Right lung (tissue), 10 donors: ENCODE results near the gene SMIM17. TPM values are rescaled to one million over a fixed set of nuclear protein-coding genes. Genes with fewer than 3 reads are reported as not detected.

Source experiments
- DNase-seq, 2 donors: peaks; one replicate each; pipeline ENCODE4 v3.0.0-alpha.2; 2013
- long read RNA-seq, 8 donors: transcript quantifications; one replicate each; lab custom pipeline, GENCODE V29; 2026
- polyA plus RNA-seq, 5 donors: library from polyadenylated mRNA; unstranded; fragments of 120-200 nt; gene quantifications; one replicate each; pipeline versions ENCODE4 v1.2.1 to v1.2.3, GENCODE V29; 2013; ENCODE audit warnings: inconsistent platforms in 1 of 5, low replicate concordance in 1 of 5; ENCODE audit not compliant: insufficient read length in 5 of 5, insufficient read depth in 1 of 5

SMIM17 gene
- 1 to 10 TPM; 1.8 to 4.8 (median 3.1) TPM for polyA plus RNA-seq
- long read RNA-seq, donor 1, partial matches to known transcripts, result 7 of 7 reads
- long read RNA-seq, donor 1, other reads (novel, unspliced or antisense), result 0 of 7 reads
- long read RNA-seq, donor 2, result 0 reads
- long read RNA-seq, donor 3, result 0 reads
- long read RNA-seq, donor 4, result 0 reads
- long read RNA-seq, donor 5, result 0 reads
- long read RNA-seq, donor 6, result 0 reads
- long read RNA-seq, donor 7, result 0 reads
- long read RNA-seq, donor 8, result 0 reads

- DNase-seq, result no peak
Measured at GRCh38 chr19:56642711-56643459, at the start of gene SMIM17. TSS of gene SMIM17 (plus strand) at chr19:56643159. CDS start at chr19:56645668, 2,509 bp downstream.

DNA sequence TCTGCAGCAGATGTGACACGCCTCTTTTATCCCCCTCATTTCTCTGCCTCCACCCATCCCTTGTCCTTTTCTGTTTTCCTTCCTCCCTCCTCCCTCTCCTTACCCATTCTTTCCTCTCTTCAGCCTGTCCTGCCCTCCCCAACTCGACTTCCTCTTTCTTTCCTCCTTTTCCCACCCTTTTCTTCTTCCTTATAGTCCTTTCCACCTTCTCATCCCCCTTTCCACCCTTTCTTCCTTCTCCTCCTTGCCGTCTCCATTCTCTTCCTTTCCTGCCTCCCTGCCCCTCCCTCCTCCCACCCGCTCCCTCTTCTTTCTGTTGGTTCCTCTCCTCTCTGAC lies 48.5 kb upstream of the SMIM17 start:
- no peak for DNase-seq

DNA sequence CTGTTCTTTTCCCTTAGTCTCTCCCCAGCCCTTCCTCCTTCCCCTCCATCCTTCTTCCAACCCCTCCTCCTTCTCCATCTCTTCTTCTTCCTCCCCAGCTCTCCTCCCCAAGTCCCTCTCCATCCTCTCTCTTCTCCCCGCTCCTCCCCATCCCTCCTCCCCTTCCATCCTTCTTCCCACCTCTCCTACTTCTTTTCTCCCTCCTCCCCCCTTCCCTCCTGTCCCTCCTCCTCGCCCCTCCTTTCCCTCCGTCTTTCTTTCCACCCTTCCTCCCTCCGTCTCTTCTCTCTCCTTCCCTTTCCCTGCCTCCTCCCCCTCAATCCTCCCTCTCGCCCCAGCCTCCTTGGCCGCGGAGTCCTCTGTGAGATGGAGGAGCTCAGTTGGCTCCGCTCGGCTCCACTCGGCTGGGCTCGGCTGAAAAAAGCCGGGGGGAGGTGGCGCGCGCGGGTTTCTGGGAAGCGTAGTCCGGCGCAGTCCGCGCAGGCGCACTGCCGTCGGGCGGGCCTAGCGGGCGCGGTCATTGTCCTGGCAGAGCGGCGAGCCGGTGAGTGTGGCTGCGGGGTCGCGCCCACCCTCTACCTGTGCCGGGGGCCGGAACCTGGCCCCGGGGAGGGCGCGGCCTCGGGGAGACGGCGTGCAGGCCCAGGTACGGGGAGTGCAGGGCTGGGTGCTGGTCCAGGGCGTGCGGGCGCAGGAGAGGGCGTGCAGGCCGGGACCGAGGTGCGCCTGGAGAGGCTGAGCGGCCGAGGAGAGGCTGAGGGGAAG lies 48.0 kb upstream of the SMIM17 start, which contains the start of gene ZNF71:
ZNF71 (plus strand) TSS at position 520 of the 765 bp plus-strand sequence. CDS start 6,257 bp downstream, outside the sequence.
- DNase-seq, result peak; percentile 83 to 88

DNA sequence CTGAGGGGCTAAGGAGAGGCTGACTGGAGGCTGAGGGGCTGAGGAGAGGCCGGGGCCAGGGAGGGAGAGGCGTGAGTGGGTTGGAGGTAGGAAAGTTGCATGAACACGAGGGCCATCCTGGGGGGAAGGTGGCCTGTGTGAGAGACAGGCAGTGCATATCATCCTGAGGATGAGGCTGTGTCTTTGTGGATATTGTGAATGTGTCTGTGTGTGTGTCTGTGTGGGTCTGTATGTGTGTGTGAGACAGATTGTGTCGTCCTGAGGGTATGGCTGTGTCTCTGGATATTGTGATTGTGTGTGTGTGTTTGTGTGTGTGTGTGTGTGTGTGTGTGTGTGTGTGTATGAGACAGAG lies 47.4 kb upstream of the SMIM17 start:
- no peak for DNase-seq

DNA sequence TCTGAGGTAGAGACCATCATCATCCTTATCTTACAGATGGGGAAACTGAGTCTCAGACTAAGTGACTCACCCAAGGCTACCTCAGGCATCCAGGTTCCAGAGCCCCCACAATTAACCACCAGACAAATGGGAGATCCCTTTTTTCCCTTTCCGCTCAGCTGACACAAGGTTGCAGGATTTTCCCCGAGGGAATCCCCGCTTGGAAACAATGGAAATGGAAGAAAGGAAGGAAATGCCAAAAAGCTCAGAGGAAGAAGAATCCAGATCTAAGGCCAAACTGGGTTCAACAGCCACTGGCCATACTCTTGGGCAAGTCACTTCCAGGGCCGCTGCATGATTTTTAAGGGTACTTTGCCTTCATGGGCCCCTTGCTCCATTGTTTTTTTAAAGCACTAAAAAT lies 46.3 kb upstream of the SMIM17 start:
- no peak for DNase-seq

- no peak for DNase-seq
Measured at GRCh38 chr19:56597696-56598095, 45.3 kb upstream of the SMIM17 start.

DNA sequence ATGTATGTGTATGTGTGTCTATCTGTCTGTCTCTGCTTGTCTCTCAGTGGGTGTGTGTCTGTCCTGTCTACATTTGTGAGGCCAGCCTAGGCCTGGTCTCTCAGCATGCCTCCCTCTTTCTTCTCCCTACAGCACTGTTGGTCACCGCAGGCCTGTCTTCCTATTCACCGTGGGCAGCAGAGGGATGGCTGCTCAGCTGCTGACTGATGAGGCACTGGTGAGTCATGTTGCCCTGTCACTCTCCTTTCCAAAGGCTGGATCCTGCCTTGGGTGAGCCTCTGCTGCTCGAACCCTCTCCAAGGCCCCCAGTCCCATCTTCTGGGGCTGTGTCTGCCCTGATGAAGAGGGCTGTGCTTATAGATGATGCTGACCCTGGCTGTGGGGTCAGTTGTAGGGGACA lies 41.6 kb upstream of the SMIM17 start:
- no peak for DNase-seq

DNA sequence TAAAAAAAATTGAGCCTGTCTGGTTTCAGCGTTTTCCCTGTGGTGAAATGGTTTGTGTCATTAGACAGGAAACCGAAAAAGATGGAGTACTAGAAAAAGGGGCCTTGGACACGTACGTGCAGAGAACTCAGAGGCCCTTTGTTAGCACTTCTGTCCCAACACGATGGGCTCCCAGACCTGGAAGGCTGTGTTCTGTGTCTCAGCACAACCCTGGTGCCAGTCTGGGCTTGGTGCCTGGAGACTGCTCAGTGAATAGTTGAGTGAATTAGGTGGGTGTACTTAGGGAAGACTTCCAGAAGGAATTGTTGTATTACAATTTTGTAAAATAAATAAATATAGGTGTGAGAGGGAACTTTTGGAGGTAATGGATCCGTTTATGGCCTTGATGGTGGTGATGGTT lies 39.1 kb upstream of the SMIM17 start:
- DNase-seq, result no peak

- no peak for DNase-seq
Measured at GRCh38 chr19:56608274-56608964, 34.5 kb upstream of the SMIM17 start.

DNA sequence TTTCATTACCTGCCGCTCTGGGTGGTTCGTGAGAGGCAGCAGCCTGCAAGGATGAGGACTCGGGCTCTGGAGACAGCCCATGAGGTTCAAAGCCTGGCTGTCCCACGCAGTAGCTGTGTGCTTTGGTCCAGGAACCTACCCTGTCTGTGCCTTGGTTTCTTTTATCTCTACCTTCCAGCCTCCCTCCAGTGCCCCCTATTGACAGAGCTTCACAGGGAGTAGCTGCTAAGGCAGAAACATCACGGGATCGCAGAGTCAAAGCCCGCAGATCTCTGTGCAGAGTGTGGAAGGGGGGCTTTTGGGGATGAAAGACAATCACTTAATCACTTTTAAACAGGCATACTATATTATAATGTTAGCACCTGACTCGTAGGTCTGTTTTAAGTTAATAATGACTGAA lies 31.7 kb upstream of the SMIM17 start:
- DNase-seq, result no peak

DNA sequence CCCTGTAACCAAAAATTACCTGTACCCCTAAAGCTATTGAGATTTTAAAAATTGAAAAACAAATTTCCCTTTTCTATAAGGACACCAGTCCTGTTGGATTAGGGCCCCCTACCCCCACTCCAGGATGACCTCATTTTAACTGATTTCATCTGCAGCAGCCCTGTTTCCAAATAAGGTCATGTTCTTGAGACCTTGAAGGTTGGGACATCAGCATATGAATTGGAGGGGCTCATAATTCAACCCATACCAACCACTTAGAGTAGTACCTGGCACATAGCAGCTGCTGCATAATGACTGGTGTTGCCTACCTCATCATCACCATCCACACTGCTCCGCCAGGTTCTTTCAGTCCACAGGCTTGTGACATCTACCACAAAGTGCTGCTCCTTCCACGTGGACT lies 30.2 kb upstream of the SMIM17 start:
- no peak for DNase-seq

- DNase-seq, result no peak
Measured at GRCh38 chr19:56613639-56614038, 29.3 kb upstream of the SMIM17 start.

DNA sequence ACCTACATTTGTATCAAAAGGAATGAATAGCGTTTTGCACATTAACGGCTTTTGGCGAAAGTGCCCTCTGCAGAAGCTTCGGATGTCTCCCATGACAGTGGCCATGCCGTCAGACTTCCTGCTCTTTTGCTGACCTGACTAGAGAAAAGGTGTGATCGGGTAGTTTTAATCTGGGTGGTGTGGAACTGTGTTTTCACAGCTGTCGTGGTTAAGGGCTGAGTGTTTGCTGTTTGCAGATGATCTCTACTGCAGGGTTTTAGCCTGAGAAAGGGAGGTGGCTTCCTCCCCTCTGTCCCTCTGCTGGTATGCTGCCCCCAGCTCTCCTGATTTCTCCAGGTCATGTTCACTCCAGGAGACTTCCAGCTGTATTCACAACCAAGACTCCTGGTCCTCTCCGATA lies 25.4 kb upstream of the SMIM17 start:
- no peak for DNase-seq

DNA sequence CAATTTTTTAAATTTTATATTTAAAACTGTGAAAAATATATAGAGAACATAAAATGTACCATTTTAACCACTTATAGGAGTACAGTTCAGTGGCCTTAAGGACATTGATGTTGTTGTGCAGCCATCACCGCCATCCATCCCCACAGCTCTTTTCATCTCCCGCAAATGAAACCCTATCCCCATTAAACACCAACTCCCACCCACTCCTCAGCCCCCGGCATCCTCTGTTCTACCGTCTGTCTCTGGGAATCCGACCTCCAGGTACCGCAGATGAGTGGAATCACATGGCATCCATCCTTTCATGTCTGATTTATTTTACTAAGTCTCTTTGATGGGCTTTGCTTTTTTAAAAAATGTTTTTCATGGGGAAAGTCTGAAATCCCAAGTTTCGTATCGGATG lies 23.8 kb upstream of the SMIM17 start:
- no peak for DNase-seq

DNA sequence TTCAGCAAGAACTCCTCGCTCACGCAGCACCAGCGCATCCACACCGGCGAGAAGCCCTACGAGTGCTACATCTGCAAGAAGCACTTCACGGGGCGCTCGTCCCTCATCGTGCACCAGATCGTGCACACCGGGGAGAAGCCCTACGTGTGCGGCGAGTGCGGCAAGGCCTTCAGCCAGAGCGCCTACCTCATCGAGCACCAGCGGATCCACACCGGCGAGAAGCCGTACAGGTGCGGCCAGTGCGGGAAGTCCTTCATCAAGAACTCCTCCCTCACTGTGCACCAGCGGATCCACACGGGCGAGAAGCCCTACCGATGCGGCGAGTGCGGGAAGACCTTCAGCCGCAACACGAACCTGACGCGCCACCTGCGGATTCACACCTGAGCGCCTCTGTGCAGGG lies 20.6 kb upstream of the SMIM17 start:
- DNase-seq, result no peak

GRCh38 chr19:56623006-56623405 lies 20.0 kb upstream of the SMIM17 start:
- DNase-seq, result no peak

GRCh38 chr19:56625708-56626107 lies 17.3 kb upstream of the SMIM17 start:
- DNase-seq, result no peak

DNA sequence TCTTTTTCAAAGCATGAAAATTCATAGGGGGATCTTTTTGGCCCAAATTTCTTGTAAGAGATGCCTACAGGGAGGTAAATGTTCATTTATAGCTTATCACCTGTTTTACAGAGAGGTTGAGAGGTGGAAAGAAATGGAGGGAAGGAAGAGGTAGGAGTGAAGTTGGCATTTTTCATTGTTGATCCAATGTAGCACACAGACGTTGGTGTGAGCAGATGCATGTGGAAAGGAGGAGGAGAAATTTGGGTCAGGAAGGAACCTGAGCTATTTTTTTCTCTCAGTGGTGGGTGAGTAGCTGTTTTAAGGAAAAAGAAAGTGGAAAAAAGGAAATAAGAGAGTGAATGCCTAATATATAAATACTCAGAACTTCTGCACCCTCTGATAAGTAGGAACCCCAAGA lies 9.9 kb upstream of the SMIM17 start:
- no peak for DNase-seq

- peak; percentile 76 to 79 for DNase-seq
Measured at GRCh38 chr19:56637976-56638555, 4.9 kb upstream of the SMIM17 start.

GRCh38 chr19:56639217-56639616 lies 3.7 kb upstream of the SMIM17 start:
- DNase-seq, result no peak

GRCh38 chr19:56643460-56643955 lies 549 bp downstream of the SMIM17 start:
- no peak for DNase-seq

- no peak for DNase-seq
Measured at GRCh38 chr19:56654151-56654550, 11.2 kb downstream of the SMIM17 start.
